B cell (primary cell): Measurements from ENCODE around the gene ARHGEF37. TPM values are rescaled to one million over a fixed set of nuclear protein-coding genes. Genes with fewer than 3 reads are reported as not detected.

Experiments used
- ATAC-seq: fragments of 200-7000 bp; cut with Tn5 transposase; one replicate; pipeline ENCODE4 v1.10.0; 2021; ENCODE audit warnings: low read depth, mild to moderate bottlenecking, moderate number of reproducible peaks, moderate library complexity
- CTCF ChIA-PET: fragments of 350-600 bp; sonication (Branson Sonifier 250); formaldehyde crosslinking; loops from one replicate; lab custom pipeline; 2021; ENCODE audit warnings: antibody characterized with exemption, inconsistent platforms; lab: Charles Lee
- POLR2A ChIA-PET: fragments of 350-600 bp; sonication (Branson Sonifier 250); formaldehyde crosslinking; loops from one replicate; lab custom pipeline; 2021; ENCODE audit warnings: antibody characterized with exemption; lab: Charles Lee
- DNase-seq: peaks from one replicate; pipeline ENCODE4 v3.0.0; 2013
- H2AFZ ChIP-seq: 2 replicates; pipeline ENCODE4 v1.6.1; 2012; ENCODE audit warnings: mild to moderate bottlenecking, low read depth, low read length; ENCODE audit not compliant: insufficient read depth, poor library complexity, severe bottlenecking
- H3K27ac ChIP-seq, 2 donors: 1 replicate in 1 of 2; 2 replicates in 1 of 2; pipeline ENCODE4 v1.5.1; 2012 to 2013; ENCODE audit warnings: low read length in 2 of 2, mild to moderate bottlenecking in 2 of 2, moderate library complexity in 1 of 2
- H3K27me3 ChIP-seq, 4 experiments: fragments of 200-600 bp in 1 of 4; sonication (generic) in 1 of 4; replicated peaks in 1 of 4; 1 replicate in 2 of 4; 2 replicates in 2 of 4; pipeline versions ENCODE4 v1.6.1 to v1.7.0; 2013 to 2016; ENCODE audit warnings: low read length in 3 of 4, mild to moderate bottlenecking in 2 of 4, mixed read lengths in 1 of 4, moderate library complexity in 1 of 4; ENCODE audit not compliant: insufficient read depth in 4 of 4, control insufficient read depth in 3 of 4; ENCODE audit errors: control extremely low read depth in 1 of 4
- H3K36me3 ChIP-seq, 2 experiments: replicated peaks in 1 of 2; 1 replicate in 1 of 2; 2 replicates in 1 of 2; pipeline versions ENCODE4 v1.6.1 to v1.7.1; 2013; ENCODE audit warnings: low read length in 1 of 2; ENCODE audit not compliant: insufficient read depth in 2 of 2, control insufficient read depth in 1 of 2; ENCODE audit errors: control extremely low read depth in 1 of 2, extremely low read depth in 1 of 2
- H3K4me1 ChIP-seq, 2 donors: fragments of 200-600 bp in 1 of 2; sonication (generic) in 1 of 2; 1 replicate in 1 of 2; 2 replicates in 1 of 2; pipeline versions ENCODE4 v1.5.1 to v1.6.1; 2013 to 2017; ENCODE audit warnings: low read length in 2 of 2; ENCODE audit not compliant: control insufficient read depth in 2 of 2, insufficient read depth in 2 of 2
- H3K4me2 ChIP-seq: replicated peaks from 2 replicates; pipeline ENCODE3; 2012; ENCODE audit warnings: mild to moderate bottlenecking, low read depth, low read length; ENCODE audit not compliant: poor library complexity, severe bottlenecking
- H3K4me3 ChIP-seq, 5 experiments: fragments of 200-600 bp in 1 of 5; sonication (generic) in 1 of 5; 1 replicate in 3 of 5; 2 replicates in 2 of 5; pipeline versions ENCODE4 v1.5.1 to v1.7.0; 2011 to 2016; ENCODE audit warnings: low read length in 4 of 5, mild to moderate bottlenecking in 4 of 5, low read depth in 2 of 5, control low read depth in 1 of 5, moderate library complexity in 1 of 5; ENCODE audit not compliant: insufficient read depth in 1 of 5; ENCODE audit errors: control extremely low read depth in 1 of 5, extremely low read depth in 1 of 5
- H3K79me2 ChIP-seq: fragments of 200-600 bp; sonication (generic); one replicate; pipeline ENCODE4 v1.6.0; 2016; ENCODE audit warnings: low read length; ENCODE audit not compliant: control insufficient read depth, insufficient read depth
- H3K9ac ChIP-seq: fragments of 200-600 bp; sonication (generic); 2 replicates; pipeline ENCODE4 v1.6.1; 2017; ENCODE audit warnings: mild to moderate bottlenecking, low read length, moderate library complexity
- H3K9me3 ChIP-seq, 3 donors: one replicate each; pipeline versions ENCODE4 v1.6.1 to v1.7.1; 2013; ENCODE audit warnings: low read length in 2 of 3; ENCODE audit not compliant: control insufficient read depth in 2 of 3, insufficient read depth in 1 of 3; ENCODE audit errors: control extremely low read depth in 1 of 3
- H4K20me1 ChIP-seq: 2 replicates; pipeline ENCODE4 v1.6.0; 2012; ENCODE audit warnings: mild to moderate bottlenecking, low read length; ENCODE audit not compliant: insufficient read depth, control insufficient read depth, poor library complexity, severe bottlenecking
- H3K27ac Mint-ChIP-seq: one replicate; pipeline ENCODE4 v1.8.0; 2021; ENCODE audit warnings: mixed read lengths
- H3K27me3 Mint-ChIP-seq: one replicate; pipeline ENCODE4 v1.8.0; 2021; ENCODE audit warnings: mixed read lengths
- H3K4me1 Mint-ChIP-seq: one replicate; pipeline ENCODE4 v1.8.0; 2021; ENCODE audit warnings: mixed read lengths
- H3K4me3 Mint-ChIP-seq: one replicate; pipeline ENCODE4 v1.8.0; 2021; ENCODE audit warnings: mixed read lengths
- H3K9me3 Mint-ChIP-seq: one replicate; pipeline ENCODE4 v1.8.0; 2022; ENCODE audit warnings: mixed read lengths; ENCODE audit not compliant: insufficient read depth
- EZH2 ChIP-seq: IDR thresholded peaks from 2 replicates; pipeline ENCODE4 v1.6.1; 2012; ENCODE audit warnings: borderline replicate concordance, low read depth, mild to moderate bottlenecking, moderate library complexity, low read length; ENCODE audit not compliant: insufficient read depth, poor library complexity, severe bottlenecking
- WGBS: methylation state at CpG from one replicate; pipeline ENCODE4 v1.1.5; 2013; ENCODE audit warnings: missing lambda C conversion rate; ENCODE audit not compliant: insufficient coverage; 5-methylcytosine and 5-hydroxymethylcytosine counted together
- intact Hi-C: fragments of 100-400 bp; cut with micrococcal nuclease; formaldehyde crosslinking; loops from one replicate; pipeline ENCODE4 v1.10.0; 2022
- polyA plus RNA-seq: library from polyadenylated mRNA; depleted of rRNA; stranded (reverse); fragments of >200 nt; gene quantifications from 2 replicates; pipeline ENCODE4 v1.2.3, GENCODE V29; 2012
- total RNA-seq, 2 donors: library from RNA; stranded (reverse); fragments of 120-200 nt in 1 of 2; gene quantifications; 1 replicate in 1 of 2; 2 replicates in 1 of 2; pipeline versions ENCODE4 v1.2.3 to v1.2.4, GENCODE V29; 2013 to 2022
- TF ChIP-seq, protein P1 (sequence below): fragments of 200-600 bp; IDR thresholded peaks from one replicate; pipeline ENCODE4 v1.8.0; 2022; ENCODE audit warnings: antibody characterized with exemption, mild to moderate bottlenecking

ARHGEF37 gene
- total and polyA plus RNA-seq, 2 donors (not counting 1 experiment from before 2014, with no cell fraction given): 0.06 to 1.7 TPM

DNA sequence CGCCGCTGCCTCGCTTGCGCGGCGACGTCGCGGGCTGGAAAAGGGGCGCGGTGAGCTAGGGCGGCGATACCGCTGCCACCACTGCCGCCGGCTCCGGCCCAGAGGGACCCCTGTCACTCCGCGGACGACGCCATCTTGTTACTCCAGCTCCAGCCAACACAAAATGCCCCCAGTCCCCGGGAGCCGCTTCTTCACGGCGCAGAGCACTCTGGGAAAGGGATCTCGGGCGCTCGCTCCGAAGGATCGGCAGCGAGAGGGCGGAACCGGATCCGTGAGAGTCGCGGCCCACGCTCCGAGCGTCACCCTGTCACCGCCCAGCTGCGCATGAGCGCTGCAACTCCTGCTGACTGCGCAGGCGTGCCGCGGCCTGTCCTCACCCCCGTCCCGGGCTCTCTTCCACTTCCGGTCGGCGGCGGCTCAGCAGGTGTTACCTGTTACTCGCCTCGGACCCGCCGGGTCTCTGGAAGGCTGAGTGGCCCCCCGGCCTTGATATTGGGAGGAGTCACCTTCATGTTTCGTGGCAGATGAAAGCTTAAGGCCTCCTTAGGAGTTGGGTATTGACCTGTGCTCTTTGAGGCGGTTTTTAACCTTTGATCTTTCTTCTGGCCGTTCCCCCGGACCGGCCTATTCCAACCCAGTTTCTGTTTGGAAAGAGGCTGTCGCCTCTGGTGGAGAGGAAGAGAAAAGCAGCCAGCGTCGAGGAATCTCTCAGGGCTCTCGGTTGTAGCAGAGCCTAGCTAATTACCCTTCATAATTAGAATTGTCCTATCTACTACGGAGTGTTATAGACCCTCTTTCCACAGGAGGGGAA is 29.9 kb upstream of the ARHGEF37 start, which contains the start of gene CSNK1A1:
Gene CSNK1A1 (minus strand): TSS at position 213 of the 811 bp plus-strand sequence. CDS start 475 bp downstream, outside the sequence.
- Histone ChIP-seq H3K9me3 (peaks cover 0 to 2% (median 0%) of the 10 kb centered on the region in 3 donors), H3K27me3 (no peaks in the 10 kb centered on the region), H3K79me2 (peaks cover 51% of the 10 kb centered on the region), H2AFZ (peak within 1 kb of the TSS; percentile 86), H4K20me1 (peaks cover 27% of the 10 kb centered on the region), H3K27ac (peak within 1 kb of the TSS; percentile 87 to 97), H3K4me3 (peak within 1 kb of the TSS; percentile 93 to 99 (median 97)), H3K36me3 (peaks cover 2 to 24% of the 10 kb centered on the region in 2 experiments), H3K9ac (peak within 1 kb of the TSS; percentile 95), H3K4me2 (peak within 1 kb of the TSS; percentile 91), H3K4me1 (peaks cover 20 to 27% of the 10 kb centered on the region in 2 donors)
- peaks cover 35% of the 10 kb centered on the region for H3K4me1 Mint-ChIP-seq
- intact Hi-C loops: loop anchor here (1.0 to 5.0 kb wide), 8 partner anchors 181 to 1705 kb away; partner anchors contain the start of genes DCTN4, FBXO38, GRPEL2 and HMGXB3
- H3K27me3 Mint-ChIP-seq: no peaks in the 10 kb centered on the region
- H3K27ac Mint-ChIP-seq: peak within 1 kb of the TSS; percentile 99
- no peaks in the 10 kb centered on the region for H3K9me3 Mint-ChIP-seq
- peak within 1 kb of the TSS; percentile 97 for H3K4me3 Mint-ChIP-seq
- WGBS: under 1% methylated on average over 59 of the region's 67 CpGs
- ATAC-seq: peak; percentile 84
- ChIA-PET POLR2A (interaction anchor here (0.8 to 1.7 kb wide), 4 partner anchors 27 to 1167 kb away, joined by 4 to 15 read pairs (median 4); partner anchors contain the start of genes FBXO38 and GRPEL2), CTCF (interaction anchor here (0.6 to 2.0 kb wide), 12 partner anchors 9 to 207 kb away, joined by 3 to 9 read pairs (median 4); partner anchors contain the start of gene GRPEL2)
- no peak for TF ChIP-seq EZH2
- TF ChIP-seq, protein P1, sequence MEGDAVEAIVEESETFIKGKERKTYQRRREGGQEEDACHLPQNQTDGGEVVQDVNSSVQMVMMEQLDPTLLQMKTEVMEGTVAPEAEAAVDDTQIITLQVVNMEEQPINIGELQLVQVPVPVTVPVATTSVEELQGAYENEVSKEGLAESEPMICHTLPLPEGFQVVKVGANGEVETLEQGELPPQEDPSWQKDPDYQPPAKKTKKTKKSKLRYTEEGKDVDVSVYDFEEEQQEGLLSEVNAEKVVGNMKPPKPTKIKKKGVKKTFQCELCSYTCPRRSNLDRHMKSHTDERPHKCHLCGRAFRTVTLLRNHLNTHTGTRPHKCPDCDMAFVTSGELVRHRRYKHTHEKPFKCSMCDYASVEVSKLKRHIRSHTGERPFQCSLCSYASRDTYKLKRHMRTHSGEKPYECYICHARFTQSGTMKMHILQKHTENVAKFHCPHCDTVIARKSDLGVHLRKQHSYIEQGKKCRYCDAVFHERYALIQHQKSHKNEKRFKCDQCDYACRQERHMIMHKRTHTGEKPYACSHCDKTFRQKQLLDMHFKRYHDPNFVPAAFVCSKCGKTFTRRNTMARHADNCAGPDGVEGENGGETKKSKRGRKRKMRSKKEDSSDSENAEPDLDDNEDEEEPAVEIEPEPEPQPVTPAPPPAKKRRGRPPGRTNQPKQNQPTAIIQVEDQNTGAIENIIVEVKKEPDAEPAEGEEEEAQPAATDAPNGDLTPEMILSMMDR: peak; percentile 74
- peak; percentile 99 for DNase-seq
